Uterus (tissue), 4 donors: ENCODE results near the gene TBCE. TPM values are rescaled to one million over a fixed set of nuclear protein-coding genes. Genes with fewer than 3 reads are reported as not detected.
"Not testable (repeated sequence)": the region's sequence is repeated elsewhere in the genome, so short reads cannot be mapped to it uniquely, and the experiment has no call there.

Source experiments
- DNase-seq, 2 donors: peaks; one replicate each; pipeline ENCODE4 v3.0.0-alpha.2; 2019 to 2020
- H3K27ac ChIP-seq, 2 donors: fragments of 200-600 bp; sonication (generic); 1 replicate in 1 of 2; 2 replicates in 1 of 2; pipeline ENCODE4 v1.5.1; 2016 to 2018
- H3K27me3 ChIP-seq, 2 donors: fragments of 200-600 bp; sonication (generic); one replicate each; pipeline ENCODE4 v1.5.1; 2018 to 2019; ENCODE audit warnings: control low read depth in 1 of 2
- H3K36me3 ChIP-seq, 2 donors: fragments of 200-600 bp; sonication (generic); one replicate each; pipeline ENCODE4 v1.5.1; 2019; ENCODE audit warnings: control low read depth in 1 of 2
- H3K4me1 ChIP-seq, 2 donors: fragments of 200-600 bp; sonication (generic); one replicate each; pipeline ENCODE4 v1.5.1; 2018 to 2019; ENCODE audit warnings: control low read depth in 1 of 2
- H3K4me3 ChIP-seq, 2 donors: fragments of 200-600 bp; sonication (generic); 1 replicate in 1 of 2; 2 replicates in 1 of 2; pipeline ENCODE4 v1.5.1; 2018 to 2019; ENCODE audit warnings: mild to moderate bottlenecking in 1 of 2
- H3K9me3 ChIP-seq, 2 donors: fragments of 200-600 bp; sonication (generic); one replicate each; pipeline ENCODE4 v1.5.1; 2019; ENCODE audit warnings: control low read depth in 1 of 2
- CTCF ChIP-seq, 4 experiments: fragments of 200-600 bp in 2 of 4; fragments of 450-650 bp in 2 of 4; sonication (generic) in 2 of 4; IDR thresholded peaks; one replicate each; pipeline ENCODE4 v1.5.1; 2016 to 2019; ENCODE audit warnings: antibody characterized with exemption in 4 of 4, mild to moderate bottlenecking in 2 of 4, moderate library complexity in 1 of 4
- POLR2A ChIP-seq, 2 donors: fragments of 450-650 bp; IDR thresholded peaks; one replicate each; pipeline ENCODE4 v1.6.1; 2016; ENCODE audit warnings: antibody characterized with exemption in 2 of 2, mild to moderate bottlenecking in 1 of 2, moderate library complexity in 1 of 2
- intact Hi-C: fragments of 100-400 bp; cut with DNase I; formaldehyde crosslinking; loops from one replicate; pipeline ENCODE4 v1.15.1; 2023; ENCODE audit warnings: low total_unique reads
- total RNA-seq, 4 donors: library from RNA; depleted of rRNA in 3 of 4; stranded (reverse); fragments of >200 nt in 3 of 4; gene quantifications; one replicate each; pipeline versions ENCODE4 v1.1.0 to v1.2.4, GENCODE V29; 2014 to 2023
- donor health status: DM: yes; HTN: yes; CAD: no.

TBCE gene
- total RNA-seq, 4 donors from 2014 or later: 9.7 to 34.5 (median 19.6) TPM

DNA sequence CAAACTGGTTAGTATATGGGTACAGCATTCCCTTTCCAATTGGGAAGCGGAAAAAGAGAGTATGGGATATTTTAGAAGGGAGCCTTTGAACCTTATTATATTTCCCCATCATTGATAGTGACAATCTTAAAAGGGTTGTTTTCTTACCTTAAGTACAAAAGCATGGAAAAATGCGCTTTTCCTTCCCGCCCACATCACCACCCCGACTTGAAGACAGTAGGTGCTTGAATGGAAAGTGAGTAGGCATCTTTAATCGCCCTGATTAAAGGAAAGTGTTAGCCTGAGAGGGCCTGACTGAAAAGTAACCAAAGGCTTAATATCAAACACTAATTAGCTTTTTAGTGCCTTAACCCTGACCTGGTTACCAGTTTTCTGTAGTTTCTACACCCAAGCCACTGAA, 23.5 kb upstream of the TBCE start:
- no peak for DNase-seq
- Histone ChIP-seq H3K9me3 (no peaks in the 10 kb centered on the region), H3K36me3 (no peaks in the 10 kb centered on the region), H3K27me3 (no peaks in the 10 kb centered on the region), H3K4me1 (no peaks in the 10 kb centered on the region), H3K4me3 (no peak overlapping the region), H3K27ac (no peak overlapping the region)
- TF ChIP-seq CTCF (IDR thresholded peaks at IDR 0.05) (no peak), POLR2A (IDR thresholded peaks at IDR 0.05) (no peak)
- intact Hi-C loops: no loop called here

DNA sequence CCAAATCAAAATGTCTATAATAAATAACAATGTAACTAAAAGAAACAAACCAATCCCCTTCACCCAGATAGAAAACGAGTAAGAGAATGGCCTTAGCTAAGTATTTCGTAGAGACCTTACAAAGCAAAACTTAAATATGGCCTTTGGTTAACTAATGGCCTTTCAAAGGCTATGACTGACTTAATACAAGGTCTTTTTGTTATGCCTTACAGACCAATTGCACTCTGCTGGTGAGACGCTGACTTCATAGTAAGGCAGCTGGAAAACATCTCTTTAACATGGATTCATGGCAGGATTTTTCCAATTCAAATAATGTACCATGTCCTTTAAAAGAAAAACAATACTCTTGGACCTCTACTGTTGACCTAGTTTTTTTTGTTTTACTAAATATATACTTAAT, 15.8 kb upstream of the TBCE start:
- Histone ChIP-seq H3K4me3 (no peak overlapping the region), H3K4me1 (no peaks in the 10 kb centered on the region), H3K36me3 (no peaks in the 10 kb centered on the region), H3K9me3 (no peaks in the 10 kb centered on the region), H3K27me3 (no peaks in the 10 kb centered on the region), H3K27ac (no peak overlapping the region)
- DNase-seq: no peak
- no peak for TF ChIP-seq CTCF (IDR thresholded peaks at IDR 0.05)
- TF ChIP-seq POLR2A (IDR thresholded peaks at IDR 0.05): no peak
- intact Hi-C loops: no loop called here

DNA sequence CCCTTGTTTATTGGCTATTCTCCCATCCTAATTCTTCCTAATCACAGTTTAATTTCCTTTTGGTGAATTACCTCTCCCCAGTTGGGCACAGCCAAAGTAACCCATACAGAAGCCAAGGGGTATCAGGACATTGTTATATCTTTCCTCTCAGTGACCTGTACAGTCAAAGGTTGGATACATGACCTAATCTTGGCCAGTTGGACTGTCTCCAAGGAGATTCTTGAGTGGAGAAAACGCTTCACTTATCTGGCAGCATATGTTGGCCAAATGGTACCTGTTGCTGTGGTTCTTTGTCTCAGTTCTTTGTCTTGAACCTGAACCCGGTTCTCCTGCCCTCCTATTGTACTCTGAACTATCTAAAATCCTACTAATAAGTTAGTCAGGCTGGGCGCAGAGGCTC, 15.3 kb upstream of the TBCE start:
- H3K36me3 ChIP-seq: no peaks in the 10 kb centered on the region
- H3K27ac ChIP-seq: no peak overlapping the region
- TF ChIP-seq POLR2A (IDR thresholded peaks at IDR 0.05) (no peak), CTCF (IDR thresholded peaks at IDR 0.05) (no peak)
- no peak overlapping the region for H3K4me3 ChIP-seq
- intact Hi-C loops: no loop called here
- no peaks in the 10 kb centered on the region for H3K9me3 ChIP-seq
- no peak for DNase-seq
- no peaks in the 10 kb centered on the region for H3K4me1 ChIP-seq
- H3K27me3 ChIP-seq: no peaks in the 10 kb centered on the region

DNA sequence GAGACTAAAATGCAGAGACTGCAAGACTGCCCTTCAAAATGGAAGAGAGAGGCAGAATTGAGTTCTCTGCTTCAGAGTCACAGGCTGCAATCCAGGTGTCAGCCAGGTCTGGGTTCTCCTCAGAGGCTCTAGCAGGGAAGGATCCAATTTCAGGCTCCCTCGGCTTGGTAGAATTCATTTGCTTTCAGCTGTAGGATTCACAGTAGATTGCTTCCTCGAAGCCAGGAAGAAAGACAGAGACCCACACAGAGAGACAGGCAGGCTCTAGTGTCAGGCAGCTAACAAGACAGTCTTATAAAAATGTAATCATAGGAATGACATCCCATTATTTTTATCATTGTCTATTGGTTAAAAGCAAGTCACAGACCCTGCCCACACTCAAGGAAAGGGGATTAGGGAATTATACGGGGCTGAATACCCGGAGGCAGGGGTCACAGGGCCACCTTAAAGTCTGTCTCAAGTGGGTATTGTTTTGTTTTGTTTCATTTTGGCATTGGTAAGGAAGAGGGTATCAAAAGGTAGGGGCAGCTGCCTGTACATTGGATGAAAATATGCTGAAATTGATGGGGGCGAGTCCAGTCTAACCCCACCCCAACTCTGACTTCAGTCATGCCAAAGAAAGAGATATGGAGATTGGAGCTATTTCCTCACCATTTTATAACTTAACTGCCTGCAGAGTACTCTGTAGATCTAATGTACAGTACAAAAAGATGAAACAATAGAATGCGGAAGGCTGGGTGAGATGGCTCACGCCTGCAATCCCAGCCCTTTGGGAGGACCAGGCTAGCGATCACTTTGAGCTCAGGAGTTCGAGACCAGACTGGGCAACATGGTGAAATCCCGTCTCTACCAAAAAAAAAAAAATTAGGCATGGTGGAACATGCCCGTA, 9.5 kb upstream of the TBCE start:
- Histone ChIP-seq H3K27me3 (no peaks in the 10 kb centered on the region), H3K9me3 (no peaks in the 10 kb centered on the region), H3K36me3 (no peaks in the 10 kb centered on the region), H3K4me3 (no peak overlapping the region), H3K27ac (no peak overlapping the region), H3K4me1 (no peaks in the 10 kb centered on the region)
- TF ChIP-seq POLR2A (IDR thresholded peaks at IDR 0.05) (no peak), CTCF (IDR thresholded peaks at IDR 0.05) (no peak)
- no peak for DNase-seq
- intact Hi-C loops: no loop called here

DNA sequence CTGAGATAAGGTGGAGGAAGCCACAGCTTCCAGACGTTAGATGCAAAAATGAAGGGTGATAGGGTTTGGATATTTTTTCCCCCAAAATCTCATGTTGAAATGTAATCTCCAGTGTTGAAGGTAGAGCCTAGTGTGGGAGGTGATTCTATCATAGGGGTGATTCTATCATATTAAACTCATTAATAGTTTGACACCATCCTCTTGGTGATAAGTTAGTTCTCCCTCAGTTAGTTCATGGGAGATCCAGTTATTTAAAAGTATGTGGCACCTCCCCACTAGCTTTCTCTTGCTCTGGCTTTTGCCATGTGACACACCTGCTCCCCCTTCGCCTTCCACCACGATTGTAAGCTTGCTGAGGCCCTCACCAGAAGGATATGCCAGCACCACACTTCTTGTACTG, 8.3 kb upstream of the TBCE start:
- Histone ChIP-seq H3K4me1 (no peaks in the 10 kb centered on the region), H3K27me3 (no peaks in the 10 kb centered on the region), H3K27ac (no peak overlapping the region), H3K9me3 (no peaks in the 10 kb centered on the region), H3K36me3 (no peaks in the 10 kb centered on the region), H3K4me3 (no peak overlapping the region)
- TF ChIP-seq POLR2A (IDR thresholded peaks at IDR 0.05) (no peak), CTCF (IDR thresholded peaks at IDR 0.05) (no peak)
- no peak for DNase-seq
- intact Hi-C loops: no loop called here

- H3K9me3 ChIP-seq, H3K27me3 ChIP-seq, intact Hi-C loops, H3K4me3 ChIP-seq, DNase-seq, H3K27ac ChIP-seq, H3K4me1 ChIP-seq, H3K36me3 ChIP-seq: not testable (repeated sequence)
These were observed 3.0 kb upstream of the TBCE start for GRCh38 chr1:235364189-235364588.
